ENCODE measurements around the gene CCDC51.

CCDC51 gene

GRCh38 chr3:48387634-48388033 lies 52.3 kb downstream of the CCDC51 start:
- no peak for DNase-seq
